B cell (primary cell): ENCODE results near the gene ASTN2. TPM values are rescaled to one million over a fixed set of nuclear protein-coding genes. Genes with fewer than 3 reads are reported as not detected.

ENCODE experiments used
- ATAC-seq: fragments of 200-7000 bp; cut with Tn5 transposase; one replicate; pipeline ENCODE4 v1.10.0; 2021; ENCODE audit warnings: low read depth, mild to moderate bottlenecking, moderate number of reproducible peaks, moderate library complexity
- CTCF ChIA-PET: fragments of 350-600 bp; sonication (Branson Sonifier 250); formaldehyde crosslinking; loops from one replicate; lab custom pipeline; 2021; ENCODE audit warnings: antibody characterized with exemption, inconsistent platforms; lab: Charles Lee
- POLR2A ChIA-PET: fragments of 350-600 bp; sonication (Branson Sonifier 250); formaldehyde crosslinking; loops from one replicate; lab custom pipeline; 2021; ENCODE audit warnings: antibody characterized with exemption; lab: Charles Lee
- DNase-seq: peaks from one replicate; pipeline ENCODE4 v3.0.0; 2013
- H2AFZ ChIP-seq: 2 replicates; pipeline ENCODE4 v1.6.1; 2012; ENCODE audit warnings: mild to moderate bottlenecking, low read depth, low read length; ENCODE audit not compliant: insufficient read depth, poor library complexity, severe bottlenecking
- H3K27ac ChIP-seq, 2 donors: 1 replicate in 1 of 2; 2 replicates in 1 of 2; pipeline ENCODE4 v1.5.1; 2012 to 2013; ENCODE audit warnings: low read length in 2 of 2, mild to moderate bottlenecking in 2 of 2, moderate library complexity in 1 of 2
- H3K27me3 ChIP-seq, 4 experiments: fragments of 200-600 bp in 1 of 4; sonication (generic) in 1 of 4; replicated peaks in 1 of 4; 1 replicate in 2 of 4; 2 replicates in 2 of 4; pipeline versions ENCODE4 v1.6.1 to v1.7.0; 2013 to 2016; ENCODE audit warnings: low read length in 3 of 4, mild to moderate bottlenecking in 2 of 4, mixed read lengths in 1 of 4, moderate library complexity in 1 of 4; ENCODE audit not compliant: insufficient read depth in 4 of 4, control insufficient read depth in 3 of 4; ENCODE audit errors: control extremely low read depth in 1 of 4
- H3K36me3 ChIP-seq, 2 experiments: replicated peaks in 1 of 2; 1 replicate in 1 of 2; 2 replicates in 1 of 2; pipeline versions ENCODE4 v1.6.1 to v1.7.1; 2013; ENCODE audit warnings: low read length in 1 of 2; ENCODE audit not compliant: insufficient read depth in 2 of 2, control insufficient read depth in 1 of 2; ENCODE audit errors: control extremely low read depth in 1 of 2, extremely low read depth in 1 of 2
- H3K4me1 ChIP-seq, 2 donors: fragments of 200-600 bp in 1 of 2; sonication (generic) in 1 of 2; 1 replicate in 1 of 2; 2 replicates in 1 of 2; pipeline versions ENCODE4 v1.5.1 to v1.6.1; 2013 to 2017; ENCODE audit warnings: low read length in 2 of 2; ENCODE audit not compliant: control insufficient read depth in 2 of 2, insufficient read depth in 2 of 2
- H3K4me2 ChIP-seq: replicated peaks from 2 replicates; pipeline ENCODE3; 2012; ENCODE audit warnings: mild to moderate bottlenecking, low read depth, low read length; ENCODE audit not compliant: poor library complexity, severe bottlenecking
- H3K4me3 ChIP-seq, 5 experiments: fragments of 200-600 bp in 1 of 5; sonication (generic) in 1 of 5; 1 replicate in 3 of 5; 2 replicates in 2 of 5; pipeline versions ENCODE4 v1.5.1 to v1.7.0; 2011 to 2016; ENCODE audit warnings: low read length in 4 of 5, mild to moderate bottlenecking in 4 of 5, low read depth in 2 of 5, control low read depth in 1 of 5, moderate library complexity in 1 of 5; ENCODE audit not compliant: insufficient read depth in 1 of 5; ENCODE audit errors: control extremely low read depth in 1 of 5, extremely low read depth in 1 of 5
- H3K79me2 ChIP-seq: fragments of 200-600 bp; sonication (generic); one replicate; pipeline ENCODE4 v1.6.0; 2016; ENCODE audit warnings: low read length; ENCODE audit not compliant: control insufficient read depth, insufficient read depth
- H3K9ac ChIP-seq: fragments of 200-600 bp; sonication (generic); 2 replicates; pipeline ENCODE4 v1.6.1; 2017; ENCODE audit warnings: mild to moderate bottlenecking, low read length, moderate library complexity
- H3K9me3 ChIP-seq, 3 donors: one replicate each; pipeline versions ENCODE4 v1.6.1 to v1.7.1; 2013; ENCODE audit warnings: low read length in 2 of 3; ENCODE audit not compliant: control insufficient read depth in 2 of 3, insufficient read depth in 1 of 3; ENCODE audit errors: control extremely low read depth in 1 of 3
- H4K20me1 ChIP-seq: 2 replicates; pipeline ENCODE4 v1.6.0; 2012; ENCODE audit warnings: mild to moderate bottlenecking, low read length; ENCODE audit not compliant: insufficient read depth, control insufficient read depth, poor library complexity, severe bottlenecking
- H3K27ac Mint-ChIP-seq: one replicate; pipeline ENCODE4 v1.8.0; 2021; ENCODE audit warnings: mixed read lengths
- H3K27me3 Mint-ChIP-seq: one replicate; pipeline ENCODE4 v1.8.0; 2021; ENCODE audit warnings: mixed read lengths
- H3K4me1 Mint-ChIP-seq: one replicate; pipeline ENCODE4 v1.8.0; 2021; ENCODE audit warnings: mixed read lengths
- H3K4me3 Mint-ChIP-seq: one replicate; pipeline ENCODE4 v1.8.0; 2021; ENCODE audit warnings: mixed read lengths
- H3K9me3 Mint-ChIP-seq: one replicate; pipeline ENCODE4 v1.8.0; 2022; ENCODE audit warnings: mixed read lengths; ENCODE audit not compliant: insufficient read depth
- EZH2 ChIP-seq: IDR thresholded peaks from 2 replicates; pipeline ENCODE4 v1.6.1; 2012; ENCODE audit warnings: borderline replicate concordance, low read depth, mild to moderate bottlenecking, moderate library complexity, low read length; ENCODE audit not compliant: insufficient read depth, poor library complexity, severe bottlenecking
- WGBS: methylation state at CpG from one replicate; pipeline ENCODE4 v1.1.5; 2013; ENCODE audit warnings: missing lambda C conversion rate; ENCODE audit not compliant: insufficient coverage; 5-methylcytosine and 5-hydroxymethylcytosine counted together
- intact Hi-C: fragments of 100-400 bp; cut with micrococcal nuclease; formaldehyde crosslinking; loops from one replicate; pipeline ENCODE4 v1.10.0; 2022
- polyA plus RNA-seq: library from polyadenylated mRNA; depleted of rRNA; stranded (reverse); fragments of >200 nt; gene quantifications from 2 replicates; pipeline ENCODE4 v1.2.3, GENCODE V29; 2012
- total RNA-seq, 2 donors: library from RNA; stranded (reverse); fragments of 120-200 nt in 1 of 2; gene quantifications; 1 replicate in 1 of 2; 2 replicates in 1 of 2; pipeline versions ENCODE4 v1.2.3 to v1.2.4, GENCODE V29; 2013 to 2022
- TF ChIP-seq, protein P1 (sequence below): fragments of 200-600 bp; IDR thresholded peaks from one replicate; pipeline ENCODE4 v1.8.0; 2022; ENCODE audit warnings: antibody characterized with exemption, mild to moderate bottlenecking

The ASTN2 gene
- total and polyA plus RNA-seq, 2 donors (not counting 1 experiment from before 2014, with no cell fraction given): 1.2 to 3.6 TPM

DNA sequence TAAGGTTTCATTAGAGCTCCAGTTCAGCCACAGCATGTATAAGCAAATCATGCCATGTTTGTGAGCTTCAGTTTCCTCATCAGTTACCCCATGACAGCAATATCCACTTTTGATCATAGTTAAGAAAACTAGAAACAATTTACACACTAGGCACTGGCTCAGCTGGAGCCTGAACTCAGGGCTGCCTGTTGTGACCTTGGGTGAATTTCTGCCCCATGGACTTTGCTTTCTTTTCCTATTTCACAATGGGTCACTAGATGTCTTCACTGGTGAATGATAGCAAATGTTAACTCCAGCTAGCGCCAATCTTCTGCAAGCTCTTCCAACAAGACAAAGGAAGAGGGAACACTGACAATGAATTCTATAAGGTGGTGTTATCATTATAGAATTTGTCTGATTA lies 961.1 kb downstream of the ASTN2 start:
- WGBS: no CpG with 5 or more reads among the region's 1 CpG
- intact Hi-C loops: no loop called here
- no peaks in the 10 kb centered on the region for H3K27me3 ChIP-seq

GRCh38 chr9:116452634-116453033 lies 962.2 kb downstream of the ASTN2 start:
- POLR2A ChIA-PET: no interaction called here
- CTCF ChIA-PET: no interaction called here
- Histone ChIP-seq H3K79me2 (no peaks in the 10 kb centered on the region), H3K9me3 (peaks cover 0 to 2% (median 0%) of the 10 kb centered on the region in 3 donors), H3K36me3 (no peaks in the 10 kb centered on the region), H3K9ac (no peak overlapping the region), H3K4me2 (no peak overlapping the region), H3K4me3 (no peak overlapping the region), H4K20me1 (no peaks in the 10 kb centered on the region), H3K27me3 (no peaks in the 10 kb centered on the region), H2AFZ (no peak overlapping the region), H3K4me1 (no peaks in the 10 kb centered on the region), H3K27ac (no peak overlapping the region)
- ATAC-seq (no peak), DNase-seq (no peak)
- H3K4me3 Mint-ChIP-seq: no peak overlapping the region
- H3K4me1 Mint-ChIP-seq: no peaks in the 10 kb centered on the region
- intact Hi-C loops: no loop called here
- TF ChIP-seq, protein P1, sequence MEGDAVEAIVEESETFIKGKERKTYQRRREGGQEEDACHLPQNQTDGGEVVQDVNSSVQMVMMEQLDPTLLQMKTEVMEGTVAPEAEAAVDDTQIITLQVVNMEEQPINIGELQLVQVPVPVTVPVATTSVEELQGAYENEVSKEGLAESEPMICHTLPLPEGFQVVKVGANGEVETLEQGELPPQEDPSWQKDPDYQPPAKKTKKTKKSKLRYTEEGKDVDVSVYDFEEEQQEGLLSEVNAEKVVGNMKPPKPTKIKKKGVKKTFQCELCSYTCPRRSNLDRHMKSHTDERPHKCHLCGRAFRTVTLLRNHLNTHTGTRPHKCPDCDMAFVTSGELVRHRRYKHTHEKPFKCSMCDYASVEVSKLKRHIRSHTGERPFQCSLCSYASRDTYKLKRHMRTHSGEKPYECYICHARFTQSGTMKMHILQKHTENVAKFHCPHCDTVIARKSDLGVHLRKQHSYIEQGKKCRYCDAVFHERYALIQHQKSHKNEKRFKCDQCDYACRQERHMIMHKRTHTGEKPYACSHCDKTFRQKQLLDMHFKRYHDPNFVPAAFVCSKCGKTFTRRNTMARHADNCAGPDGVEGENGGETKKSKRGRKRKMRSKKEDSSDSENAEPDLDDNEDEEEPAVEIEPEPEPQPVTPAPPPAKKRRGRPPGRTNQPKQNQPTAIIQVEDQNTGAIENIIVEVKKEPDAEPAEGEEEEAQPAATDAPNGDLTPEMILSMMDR: no peak
- no peak for TF ChIP-seq EZH2
- H3K27ac Mint-ChIP-seq: no peak overlapping the region
- H3K27me3 Mint-ChIP-seq: no peaks in the 10 kb centered on the region
- H3K9me3 Mint-ChIP-seq: peaks cover 11% of the 10 kb centered on the region

More for the DNA sequence above, 961.1 kb downstream of the ASTN2 start:
- no peaks in the 10 kb centered on the region for H3K79me2 ChIP-seq
- DNase-seq: no peak
- H3K4me3 Mint-ChIP-seq: no peak overlapping the region
- H2AFZ ChIP-seq: no peak overlapping the region
- H3K9me3 ChIP-seq: peaks cover 0 to 2% (median 0%) of the 10 kb centered on the region in 3 donors
- ATAC-seq: no peak
- ChIA-PET CTCF (no interaction called here), POLR2A (no interaction called here)
- no peak overlapping the region for H3K9ac ChIP-seq
- H3K27me3 Mint-ChIP-seq: no peaks in the 10 kb centered on the region
- H3K4me1 ChIP-seq: no peaks in the 10 kb centered on the region
- no peak overlapping the region for H3K4me3 ChIP-seq
- peaks cover 15% of the 10 kb centered on the region for H3K9me3 Mint-ChIP-seq
- no peak overlapping the region for H3K4me2 ChIP-seq
- H3K27ac ChIP-seq: no peak overlapping the region
- H3K36me3 ChIP-seq: no peaks in the 10 kb centered on the region
- H3K27ac Mint-ChIP-seq: no peak overlapping the region
- H4K20me1 ChIP-seq: no peaks in the 10 kb centered on the region
- no peak for TF ChIP-seq EZH2
- TF ChIP-seq, protein P1: no peak
- no peaks in the 10 kb centered on the region for H3K4me1 Mint-ChIP-seq
